ENCODE data around the gene C20orf96.
"Not testable (repeated sequence)": the region's sequence is repeated elsewhere in the genome, so short reads cannot be mapped to it uniquely, and the experiment has no call there.

Gene C20orf96

GRCh38 chr20:278607-279571 is 11.7 kb downstream of the C20orf96 start:
- DNase-seq = no peak

GRCh38 chr20:278181-278580 is 12.4 kb downstream of the C20orf96 start:
- no peak for DNase-seq

- DNase-seq = no peak
Measured at GRCh38 chr20:277496-277781, 13.1 kb downstream of the C20orf96 start.

- no peak for DNase-seq
Measured at GRCh38 chr20:276620-277495, 13.7 kb downstream of the C20orf96 start.

GRCh38 chr20:275791-276190 is 14.8 kb downstream of the C20orf96 start:
- DNase-seq = no peak

GRCh38 chr20:273884-274283 is 16.7 kb downstream of the C20orf96 start:
- no peak for DNase-seq

- DNase-seq = no peak
Measured at GRCh38 chr20:272718-273117, 17.8 kb downstream of the C20orf96 start.

GRCh38 chr20:271528-271927 is 19.0 kb downstream of the C20orf96 start:
- no peak for DNase-seq

- no peak for DNase-seq
Measured at GRCh38 chr20:271069-271468, 19.5 kb downstream of the C20orf96 start.

GRCh38 chr20:270517-270916 is 20.0 kb downstream of the C20orf96 start:
- DNase-seq = no peak

- DNase-seq = peak; percentile 93
Measured at GRCh38 chr20:266596-267562, 23.7 kb downstream of the C20orf96 start.

- no peak for DNase-seq
Measured at GRCh38 chr20:263701-264100, 26.8 kb downstream of the C20orf96 start.

GRCh38 chr20:259981-260380 is 30.6 kb downstream of the C20orf96 start:
- DNase-seq = no peak

- DNase-seq = no peak
Measured at GRCh38 chr20:258963-259362, 31.6 kb downstream of the C20orf96 start.

GRCh38 chr20:258269-258858 is 32.2 kb downstream of the C20orf96 start:
- DNase-seq = no peak

GRCh38 chr20:257419-257818 is 33.1 kb downstream of the C20orf96 start, which contains the start of gene DEFB132:
Gene DEFB132, plus strand, starts transcription at chr20:257724. Its CDS starts 55 bp downstream, at chr20:257779.
- no peak for DNase-seq

- DNase-seq = not testable (repeated sequence)
Measured at GRCh38 chr20:253447-253846, 37.1 kb downstream of the C20orf96 start.

- DNase-seq = no peak
Measured at GRCh38 chr20:252801-253200, 37.7 kb downstream of the C20orf96 start.

- DNase-seq = no peak
Measured at GRCh38 chr20:251354-251753, 39.2 kb downstream of the C20orf96 start.

GRCh38 chr20:242905-243304 is 47.6 kb downstream of the C20orf96 start:
- DNase-seq = no peak

- DNase-seq = no peak
Measured at GRCh38 chr20:237929-238328, 52.6 kb downstream of the C20orf96 start.

GRCh38 chr20:237489-237888 is 53.1 kb downstream of the C20orf96 start:
- DNase-seq = no peak

Data from right forelimb (tissue), 1 donor.